HCT116 (cell line): ENCODE data around the gene SMCR8. TPM values are rescaled to one million over a fixed set of nuclear protein-coding genes. Genes with fewer than 3 reads are reported as not detected.
A peak's percentile ranks its signal among the peaks of the same experiment; 100 is the strongest.

Experiments used
- ATAC-seq: fragments of 200-7000 bp; cut with Tn5 transposase; 2 replicates; pipeline ENCODE4 v1.9.1; 2020; ENCODE audit warnings: mild to moderate bottlenecking, moderate library complexity
- BruUV-seq: library from RNA; stranded (reverse); fragments of 400-500 nt; replicated peaks from 2 replicates; lab custom pipeline; 2021; lab: Mats Ljungman, UMichigan
- CTCF ChIA-PET: fragments of 300-600 bp; sonication (Branson Sonifier 250); formaldehyde crosslinking; loops from one replicate; lab custom pipeline; 2021; ENCODE audit warnings: antibody characterized with exemption; lab: Charles Lee
- POLR2A ChIA-PET: fragments of 300-600, 350-600 bp; sonication (Branson Sonifier 250); formaldehyde crosslinking; loops from one replicate; lab custom pipeline; 2021; ENCODE audit warnings: antibody characterized with exemption; lab: Charles Lee
- RAD21 ChIA-PET, 2 experiments: fragments of 300-600 bp; sonication (Branson Sonifier 250); formaldehyde crosslinking; loops; one replicate each; lab custom pipeline; 2023; ENCODE audit warnings: low total read pairs in 2 of 2; ENCODE audit not compliant: uncharacterized antibody in 2 of 2, unreplicated experiment in 2 of 2, low non-redundant PET in 1 of 2; lab: Charles Lee
- DNase-seq: peaks from one replicate; pipeline ENCODE4 v3.0.0-alpha.2; 2010; ENCODE audit warnings: low read depth, low spot score
- H2AFZ ChIP-seq: fragments of 200-600 bp; shearing (Covaris generic), sonication (generic); 2 replicates; pipeline ENCODE4 v1.6.1; 2017; ENCODE audit warnings: low read depth, mixed run types, mixed read lengths, antibody characterized with exemption, low read length; ENCODE audit not compliant: poor library complexity, severe bottlenecking
- H3K27ac ChIP-seq: 2 replicates; pipeline ENCODE4 v1.5.1; 2012; ENCODE audit warnings: low read depth, low read length
- H3K27me3 ChIP-seq: fragments of 200-600 bp; sonication (generic); 2 replicates; pipeline ENCODE4 v1.6.1; 2016; ENCODE audit warnings: mixed run types, low read length, mixed read lengths; ENCODE audit not compliant: insufficient read depth
- H3K36me3 ChIP-seq, 2 experiments: fragments of 200-500 bp in 1 of 2; fragments of 200-600 bp in 1 of 2; sonication (Bioruptor generic) in 1 of 2; sonication (generic) in 1 of 2; 2 replicates each; pipeline versions ENCODE4 v1.5.1 to v1.6.1; 2014 to 2016; ENCODE audit warnings: low read length in 2 of 2, inconsistent platforms in 1 of 2, mixed read lengths in 1 of 2, mixed run types in 1 of 2; ENCODE audit not compliant: insufficient read depth in 2 of 2, control insufficient read depth in 1 of 2
- H3K4me1 ChIP-seq, 2 experiments: fragments of 200-600 bp in 1 of 2; sonication (generic) in 1 of 2; 2 replicates each; pipeline versions ENCODE4 v1.5.1 to v1.6.1; 2012 to 2017; ENCODE audit warnings: low read length in 2 of 2, inconsistent platforms in 1 of 2, mild to moderate bottlenecking in 1 of 2, mixed read lengths in 1 of 2, mixed run types in 1 of 2, moderate library complexity in 1 of 2; ENCODE audit not compliant: insufficient read depth in 2 of 2, control insufficient read depth in 1 of 2
- H3K4me2 ChIP-seq: fragments of 200-600 bp; sonication (generic); 2 replicates; pipeline ENCODE4 v1.6.1; 2017; ENCODE audit warnings: mixed run types, low read length, mixed read lengths
- H3K4me3 ChIP-seq, 2 experiments: fragments of 200-600 bp in 1 of 2; sonication (generic) in 1 of 2; replicated peaks in 1 of 2; 2 replicates each; pipeline ENCODE4 v1.5.1; 2011 to 2016; ENCODE audit warnings: low read length in 2 of 2, control low read depth in 1 of 2, low read depth in 1 of 2, mild to moderate bottlenecking in 1 of 2, mixed read lengths in 1 of 2, mixed run types in 1 of 2
- H3K79me2 ChIP-seq: fragments of 200-600 bp; sonication (generic); 2 replicates; pipeline ENCODE4 v1.6.1; 2017; ENCODE audit warnings: mild to moderate bottlenecking, mixed run types, low read length, moderate library complexity, mixed read lengths; ENCODE audit not compliant: insufficient read depth
- H3K9ac ChIP-seq: fragments of 200-600 bp; sonication (generic); 2 replicates; pipeline ENCODE4 v1.6.1; 2016; ENCODE audit warnings: low read length, mixed read lengths
- H3K9me2 ChIP-seq: fragments of 200-600 bp; sonication (generic), shearing (Covaris generic); 2 replicates; pipeline ENCODE4 v1.6.1; 2017; ENCODE audit warnings: mixed run types, mild to moderate bottlenecking, moderate library complexity; ENCODE audit not compliant: insufficient read depth
- H3K9me3 ChIP-seq, 2 experiments: fragments of 200-500 bp in 1 of 2; fragments of 200-600 bp in 1 of 2; sonication (Bioruptor generic) in 1 of 2; sonication (generic) in 1 of 2; 2 replicates each; pipeline ENCODE4 v1.6.1; 2014 to 2017; ENCODE audit warnings: low read length in 2 of 2, mixed read lengths in 2 of 2, inconsistent platforms in 1 of 2, low read depth in 1 of 2, mild to moderate bottlenecking in 1 of 2, mixed run types in 1 of 2, moderate library complexity in 1 of 2; ENCODE audit not compliant: control insufficient read depth in 1 of 2, insufficient read depth in 1 of 2
- H4K20me1 ChIP-seq: fragments of 200-600 bp; sonication (generic), shearing (Covaris generic); 2 replicates; pipeline ENCODE4 v1.6.1; 2017; ENCODE audit warnings: mixed run types, mild to moderate bottlenecking, moderate library complexity; ENCODE audit not compliant: insufficient read depth
- CBX3 ChIP-seq: IDR thresholded peaks from 2 replicates; pipeline ENCODE4 v1.6.1; 2012; ENCODE audit warnings: low read depth
- CEBPB ChIP-seq: IDR thresholded peaks from 2 replicates; pipeline ENCODE4 v1.6.1; 2012; ENCODE audit warnings: low read depth
- CTCF ChIP-seq, 3 experiments: fragments of 200-600 bp in 1 of 3; sonication (generic) in 1 of 3; IDR thresholded peaks in 2 of 3; conservative IDR thresholded peaks in 1 of 3; 2 replicates each; pipeline ENCODE4 v1.5.1; 2012 to 2017; ENCODE audit warnings: low read depth in 2 of 3, low read length in 2 of 3, antibody characterized with exemption in 1 of 3, borderline replicate concordance in 1 of 3, control low read depth in 1 of 3, mild to moderate bottlenecking in 1 of 3, mixed read lengths in 1 of 3, mixed run types in 1 of 3, moderate library complexity in 1 of 3; ENCODE audit not compliant: insufficient read depth in 1 of 3
- EGR1 ChIP-seq: IDR thresholded peaks from 2 replicates; pipeline ENCODE4 v1.6.1; 2012; ENCODE audit warnings: low read depth
- ELF1 ChIP-seq: IDR thresholded peaks from 2 replicates; pipeline ENCODE4 v1.6.1; 2012; ENCODE audit warnings: low read depth, borderline replicate concordance
- EZH2 ChIP-seq: fragments of 200-600 bp; sonication (generic); IDR thresholded peaks from 2 replicates; pipeline ENCODE4 v1.6.1; 2017; ENCODE audit warnings: antibody characterized with exemption, mixed run types
- FOSL1 ChIP-seq: IDR thresholded peaks from 2 replicates; pipeline ENCODE4 v1.6.1; 2012; ENCODE audit warnings: low read depth
- JUND ChIP-seq: IDR thresholded peaks from 2 replicates; pipeline ENCODE4 v1.6.1; 2012
- MAX ChIP-seq: IDR thresholded peaks from 2 replicates; pipeline ENCODE4 v1.6.1; 2012
- POLR2A ChIP-seq: IDR thresholded peaks from 2 replicates; pipeline ENCODE4 v1.7.0; 2011; ENCODE audit warnings: borderline replicate concordance; ENCODE audit not compliant: insufficient read depth, insufficient read length; ENCODE audit errors: extremely low read depth
- RAD21 ChIP-seq: IDR thresholded peaks from 2 replicates; pipeline ENCODE4 v1.6.1; 2012; ENCODE audit warnings: low read depth, mild to moderate bottlenecking
- SIN3A ChIP-seq: IDR thresholded peaks from 2 replicates; pipeline ENCODE4 v1.6.1; 2012; ENCODE audit warnings: low read depth
- SP1 ChIP-seq: IDR thresholded peaks from 2 replicates; pipeline ENCODE4 v1.6.1; 2012; ENCODE audit warnings: low read depth
- SRF ChIP-seq: IDR thresholded peaks from 2 replicates; pipeline ENCODE4 v1.6.1; 2012; ENCODE audit warnings: low read depth
- TCF7L2 ChIP-seq: IDR thresholded peaks from 2 replicates; pipeline ENCODE4 v1.7.0; 2011; ENCODE audit warnings: borderline replicate concordance, inconsistent platforms; ENCODE audit not compliant: insufficient read depth, insufficient read length; ENCODE audit errors: extremely low read depth
- YY1 ChIP-seq: IDR thresholded peaks from 2 replicates; pipeline ENCODE4 v1.6.1; 2011; ENCODE audit warnings: low read length, low read depth, moderate library complexity, mild to moderate bottlenecking; ENCODE audit not compliant: insufficient replicate concordance; ENCODE audit errors: extremely low read depth
- ZFX ChIP-seq: fragments of 450-650 bp; IDR thresholded peaks from 2 replicates; pipeline ENCODE4 v1.6.1; 2017
- ZNF274 ChIP-seq: fragments of 200-500 bp; sonication (Bioruptor generic); IDR thresholded peaks from 2 replicates; pipeline ENCODE4 v1.6.1; 2014; ENCODE audit warnings: mild to moderate bottlenecking, low read depth, low read length, inconsistent platforms
- intact Hi-C: fragments of 100-400 bp; cut with micrococcal nuclease; formaldehyde crosslinking; loops from 2 replicates; pipeline ENCODE4 v1.10.0; 2022
- total RNA-seq: library from RNA; stranded (reverse); gene quantifications from one replicate; pipeline ENCODE4 v1.2.1, GENCODE V29; 2021; ENCODE audit not compliant: unreplicated experiment
- TF ChIP-seq, protein P1 (sequence below): IDR thresholded peaks from 2 replicates; pipeline ENCODE4 v1.6.1; 2012
- TF ChIP-seq, protein P2 (sequence below): IDR thresholded peaks from 2 replicates; pipeline ENCODE4 v1.6.1; 2012; ENCODE audit warnings: low read depth

SMCR8 gene
- total RNA-seq, 1 experiment from 2014 or later = 12.7 TPM

GRCh38 chr17:18364166-18364565 lies 49.1 kb downstream of the SMCR8 start:
- H2AFZ ChIP-seq = no peak overlapping the region
- H4K20me1 ChIP-seq = no peaks in the 10 kb centered on the region
- H3K79me2 ChIP-seq = peaks cover 30% of the 10 kb centered on the region
- RAD21 ChIA-PET = no interaction called here
- H3K4me2 ChIP-seq = peak overlapping the region; percentile 81; the same call in 1 of the 2 replicates
- H3K9me3 ChIP-seq = no peaks in the 10 kb centered on the region
- TF ChIP-seq JUND (no peak), SRF (no peak), EZH2 (no peak), SIN3A (no peak), CTCF (IDR thresholded peaks at IDR 0.05 in 2 of 3, conservative IDR thresholded peaks at IDR 0.05 in 1 of 3; ENCODE audit: borderline replicate concordance in 1 of 3, insufficient read depth in 1 of 3, low read depth in 2 of 3, low read length in 2 of 3) (no peak), YY1 (no peak), ZFX (no peak), POLR2A (no peak), RAD21 (no peak), CEBPB (no peak), CBX3 (no peak), TCF7L2 (no peak), SP1 (no peak), FOSL1 (no peak), MAX (no peak), EGR1 (no peak), ZNF274 (no peak), ELF1 (no peak)
- TF ChIP-seq, protein P1, sequence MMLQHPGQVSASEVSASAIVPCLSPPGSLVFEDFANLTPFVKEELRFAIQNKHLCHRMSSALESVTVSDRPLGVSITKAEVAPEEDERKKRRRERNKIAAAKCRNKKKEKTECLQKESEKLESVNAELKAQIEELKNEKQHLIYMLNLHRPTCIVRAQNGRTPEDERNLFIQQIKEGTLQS = no peak
- TF ChIP-seq, protein P2, sequence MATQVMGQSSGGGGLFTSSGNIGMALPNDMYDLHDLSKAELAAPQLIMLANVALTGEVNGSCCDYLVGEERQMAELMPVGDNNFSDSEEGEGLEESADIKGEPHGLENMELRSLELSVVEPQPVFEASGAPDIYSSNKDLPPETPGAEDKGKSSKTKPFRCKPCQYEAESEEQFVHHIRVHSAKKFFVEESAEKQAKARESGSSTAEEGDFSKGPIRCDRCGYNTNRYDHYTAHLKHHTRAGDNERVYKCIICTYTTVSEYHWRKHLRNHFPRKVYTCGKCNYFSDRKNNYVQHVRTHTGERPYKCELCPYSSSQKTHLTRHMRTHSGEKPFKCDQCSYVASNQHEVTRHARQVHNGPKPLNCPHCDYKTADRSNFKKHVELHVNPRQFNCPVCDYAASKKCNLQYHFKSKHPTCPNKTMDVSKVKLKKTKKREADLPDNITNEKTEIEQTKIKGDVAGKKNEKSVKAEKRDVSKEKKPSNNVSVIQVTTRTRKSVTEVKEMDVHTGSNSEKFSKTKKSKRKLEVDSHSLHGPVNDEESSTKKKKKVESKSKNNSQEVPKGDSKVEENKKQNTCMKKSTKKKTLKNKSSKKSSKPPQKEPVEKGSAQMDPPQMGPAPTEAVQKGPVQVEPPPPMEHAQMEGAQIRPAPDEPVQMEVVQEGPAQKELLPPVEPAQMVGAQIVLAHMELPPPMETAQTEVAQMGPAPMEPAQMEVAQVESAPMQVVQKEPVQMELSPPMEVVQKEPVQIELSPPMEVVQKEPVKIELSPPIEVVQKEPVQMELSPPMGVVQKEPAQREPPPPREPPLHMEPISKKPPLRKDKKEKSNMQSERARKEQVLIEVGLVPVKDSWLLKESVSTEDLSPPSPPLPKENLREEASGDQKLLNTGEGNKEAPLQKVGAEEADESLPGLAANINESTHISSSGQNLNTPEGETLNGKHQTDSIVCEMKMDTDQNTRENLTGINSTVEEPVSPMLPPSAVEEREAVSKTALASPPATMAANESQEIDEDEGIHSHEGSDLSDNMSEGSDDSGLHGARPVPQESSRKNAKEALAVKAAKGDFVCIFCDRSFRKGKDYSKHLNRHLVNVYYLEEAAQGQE = no peak
- POLR2A ChIA-PET = no interaction called here
- no peaks in the 10 kb centered on the region for H3K27me3 ChIP-seq
- DNase-seq (no peak), ATAC-seq (no peak)
- peaks cover 8 to 10% of the 10 kb centered on the region in 2 experiments for H3K4me1 ChIP-seq
- H3K9ac ChIP-seq = no peak overlapping the region
- 0 out of 4 replicates have a peak, but pooled peaks cover 0 to 3% of the 10 kb centered on the region in 2 experiments for H3K36me3 ChIP-seq
- no peak overlapping the region for H3K27ac ChIP-seq
- intact Hi-C loops = no loop called here
- no TSS peak for BruUV-seq
- peak overlapping the region in 1 of 2 experiments; percentile 97; a peak in 1 of 4 replicates for H3K4me3 ChIP-seq
- CTCF ChIA-PET = no interaction called here
- no peaks in the 10 kb centered on the region for H3K9me2 ChIP-seq
